Stomach smooth muscle (tissue), 2 donors: Measurements from ENCODE around the gene SNX20.

ENCODE experiments used
- H3K27ac ChIP-seq: one replicate; pipeline ENCODE4 v1.7.0; 2013; ENCODE audit warnings: mild to moderate bottlenecking, low read length, inconsistent platforms
- H3K27me3 ChIP-seq, 2 donors: one replicate each; pipeline ENCODE4 v1.7.0; 2013; ENCODE audit warnings: low read length in 2 of 2; ENCODE audit not compliant: insufficient read depth in 2 of 2, control insufficient read depth in 1 of 2
- H3K36me3 ChIP-seq, 2 donors: one replicate each; pipeline ENCODE4 v1.7.0; 2013; ENCODE audit warnings: low read length in 2 of 2; ENCODE audit not compliant: control insufficient read depth in 2 of 2, insufficient read depth in 2 of 2
- H3K4me1 ChIP-seq: one replicate; pipeline ENCODE4 v1.7.0; 2013; ENCODE audit warnings: low read length; ENCODE audit not compliant: control insufficient read depth, insufficient read depth
- H3K4me3 ChIP-seq, 2 donors: one replicate each; pipeline ENCODE4 v1.7.0; 2013; ENCODE audit warnings: low read length in 2 of 2
- H3K9ac ChIP-seq, 2 donors: one replicate each; pipeline ENCODE4 v1.7.0; 2013; ENCODE audit warnings: low read length in 2 of 2, mild to moderate bottlenecking in 1 of 2
- H3K9me3 ChIP-seq, 2 donors: one replicate each; pipeline ENCODE4 v1.7.0; 2013; ENCODE audit warnings: low read length in 2 of 2; ENCODE audit not compliant: control insufficient read depth in 2 of 2
- donor health status: healthy.
- donor health status: Pancreatic carcinoma.

The SNX20 gene, protein sequence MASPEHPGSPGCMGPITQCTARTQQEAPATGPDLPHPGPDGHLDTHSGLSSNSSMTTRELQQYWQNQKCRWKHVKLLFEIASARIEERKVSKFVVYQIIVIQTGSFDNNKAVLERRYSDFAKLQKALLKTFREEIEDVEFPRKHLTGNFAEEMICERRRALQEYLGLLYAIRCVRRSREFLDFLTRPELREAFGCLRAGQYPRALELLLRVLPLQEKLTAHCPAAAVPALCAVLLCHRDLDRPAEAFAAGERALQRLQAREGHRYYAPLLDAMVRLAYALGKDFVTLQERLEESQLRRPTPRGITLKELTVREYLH

DNA sequence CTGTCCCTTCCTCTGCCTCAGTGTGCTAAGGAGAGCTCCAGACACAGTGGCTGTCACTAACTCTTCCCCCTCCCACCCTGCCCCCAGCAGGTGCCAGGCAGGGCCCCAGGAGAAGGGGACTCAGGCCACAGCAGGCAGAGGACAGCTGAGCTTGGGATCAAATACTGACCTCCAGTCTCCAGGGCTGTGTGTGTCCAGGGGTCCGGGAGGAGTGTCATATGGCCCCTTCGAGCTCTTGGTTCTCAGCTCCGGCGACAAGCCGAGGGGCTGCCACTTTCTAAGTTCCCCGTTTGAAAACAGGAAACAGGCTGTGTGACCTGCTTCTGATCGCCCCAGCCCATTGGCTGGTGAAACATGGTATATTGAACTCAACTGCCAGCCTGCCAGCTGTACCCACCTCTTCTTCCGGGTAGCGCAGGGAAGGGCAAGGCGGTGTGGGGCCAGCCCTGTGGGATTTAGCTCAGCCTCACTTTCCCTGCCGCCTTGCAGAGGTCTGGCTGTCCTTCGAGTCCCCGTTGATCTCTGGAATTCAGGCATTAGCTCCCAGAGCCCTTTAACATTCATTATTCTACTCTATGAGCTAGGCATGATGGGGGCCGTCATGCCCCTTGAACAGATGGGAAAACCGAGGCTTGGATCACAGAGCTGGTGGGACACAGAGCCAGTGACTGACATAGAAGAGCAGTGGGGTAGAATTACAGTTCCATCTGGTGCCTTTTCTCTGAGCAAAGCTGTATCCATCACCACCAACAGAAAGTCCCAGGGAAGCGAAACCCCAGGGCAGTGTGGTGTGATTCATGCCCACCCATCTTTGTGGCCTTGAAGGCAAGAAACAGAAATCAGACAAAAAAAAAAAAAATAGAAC, at the start of gene SNX20:
Gene SNX20 (minus strand): TSS at position 292 of the 865 bp plus-strand sequence. CDS start 3,786 bp downstream, outside the sequence.
- H3K27me3 ChIP-seq = peaks cover 4% of the 10 kb centered on the region in 2 donors
- H3K9ac ChIP-seq = no peak within 1 kb of the TSS
- no peak within 1 kb of the TSS for H3K27ac ChIP-seq
- H3K4me1 ChIP-seq = no peaks in the 10 kb centered on the region
- H3K36me3 ChIP-seq = no peaks in the 10 kb centered on the region
- no peak within 1 kb of the TSS for H3K4me3 ChIP-seq
- no peaks in the 10 kb centered on the region for H3K9me3 ChIP-seq

DNA sequence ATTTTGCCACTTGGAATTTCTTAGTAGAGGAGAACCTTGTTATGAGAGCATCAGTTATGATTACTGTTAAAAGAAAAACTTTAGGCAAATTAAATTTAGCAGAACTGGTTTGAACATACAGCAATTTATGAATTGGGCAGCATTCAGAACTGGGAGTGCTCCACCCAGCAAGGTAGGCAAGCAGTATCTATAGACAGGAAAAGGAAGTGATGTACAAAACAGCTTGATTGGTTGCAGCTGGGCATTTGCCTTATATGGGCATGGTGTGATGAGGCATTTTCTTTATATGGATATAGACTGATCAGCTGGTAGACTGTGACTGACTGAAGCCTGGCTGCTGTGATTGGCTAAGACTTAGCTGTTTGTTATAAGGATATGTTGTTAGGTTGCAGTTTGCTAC, 43.2 kb upstream of the SNX20 start:
- Histone ChIP-seq H3K36me3 (no peaks in the 10 kb centered on the region), H3K9me3 (no peaks in the 10 kb centered on the region), H3K4me1 (no peaks in the 10 kb centered on the region), H3K27me3 (no peaks in the 10 kb centered on the region), H3K27ac (no peak overlapping the region), H3K4me3 (no peak overlapping the region), H3K9ac (no peak overlapping the region)

DNA sequence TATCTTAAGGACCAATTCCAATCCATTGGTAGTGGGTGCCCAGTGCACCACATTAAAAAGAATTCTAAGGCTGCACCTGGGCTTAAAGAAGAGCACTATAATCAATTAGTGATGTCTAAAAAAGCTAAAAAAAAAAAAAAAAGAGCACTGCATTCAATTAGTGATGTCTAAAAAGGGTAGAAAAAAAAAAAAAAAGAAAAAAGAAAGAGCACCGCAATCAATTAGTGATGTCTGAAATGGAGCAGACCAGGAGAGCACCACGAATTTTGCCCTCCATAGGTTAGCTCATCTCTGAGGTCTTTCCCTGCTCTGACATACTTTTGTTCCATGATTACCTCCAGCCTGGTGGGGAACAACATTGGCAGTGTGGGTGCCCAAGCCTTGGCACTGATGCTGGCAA, 41.8 kb upstream of the SNX20 start:
- Histone ChIP-seq H3K4me3 (no peak overlapping the region), H3K27me3 (no peaks in the 10 kb centered on the region), H3K27ac (no peak overlapping the region), H3K9ac (no peak overlapping the region), H3K4me1 (no peaks in the 10 kb centered on the region), H3K36me3 (no peaks in the 10 kb centered on the region), H3K9me3 (no peaks in the 10 kb centered on the region)

DNA sequence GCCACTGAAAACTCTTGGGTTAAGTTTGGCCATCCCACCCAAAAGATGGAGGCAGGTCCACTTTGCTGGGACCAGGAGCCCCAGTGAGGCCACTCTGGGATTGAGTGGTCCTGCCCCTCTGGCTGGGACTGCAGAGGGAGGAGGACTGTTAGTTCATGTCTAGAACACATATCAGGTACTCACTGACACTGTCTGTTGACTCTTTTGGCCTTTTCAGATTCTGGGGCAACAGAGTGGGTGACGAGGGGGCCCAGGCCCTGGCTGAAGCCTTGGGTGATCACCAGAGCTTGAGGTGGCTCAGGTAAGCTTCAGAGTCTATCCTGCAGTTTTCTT, 41.3 kb upstream of the SNX20 start:
- no peaks in the 10 kb centered on the region for H3K36me3 ChIP-seq
- no peak overlapping the region for H3K27ac ChIP-seq
- H3K4me1 ChIP-seq = no peaks in the 10 kb centered on the region

DNA sequence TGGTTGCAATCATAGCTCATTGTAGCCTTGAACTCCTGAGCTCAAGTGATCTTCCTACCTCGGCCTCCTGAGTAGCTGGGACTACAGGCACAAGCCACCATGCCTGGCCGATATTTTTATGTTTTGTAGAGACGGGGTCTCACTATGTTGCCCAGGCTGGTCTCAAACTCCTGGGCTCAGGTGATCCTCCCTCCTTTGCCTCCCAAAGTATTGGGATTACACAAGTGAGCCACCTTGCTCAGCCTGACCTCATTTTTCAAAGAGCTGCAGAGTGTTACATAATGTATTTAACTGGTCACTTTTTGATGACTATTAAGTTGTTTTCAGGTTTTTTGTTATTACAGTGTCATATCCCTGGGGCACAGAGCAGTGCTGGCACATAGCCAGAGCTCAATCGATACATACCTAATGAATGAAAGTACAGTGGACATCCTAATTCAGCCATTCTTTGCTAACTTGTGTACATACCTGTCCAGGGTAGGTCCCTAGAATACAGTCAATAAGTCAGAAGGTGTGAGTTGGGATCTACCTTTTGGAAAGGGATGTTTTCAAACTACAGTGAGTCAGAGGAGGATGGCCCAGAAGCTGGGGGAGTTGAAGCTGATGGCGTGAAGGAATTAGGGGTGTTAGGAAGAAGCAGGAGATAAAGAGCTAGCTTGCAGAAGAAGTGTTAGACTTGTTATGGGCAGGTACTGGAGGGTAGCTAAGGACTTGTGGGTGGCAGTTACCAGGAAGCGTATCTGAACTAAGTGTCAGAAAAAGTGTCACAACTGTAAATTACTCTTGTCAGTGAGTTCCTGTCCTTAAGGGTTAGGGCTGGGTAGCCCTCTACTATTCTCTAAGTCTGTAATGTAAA, 40.7 kb upstream of the SNX20 start:
- Histone ChIP-seq H3K36me3 (no peaks in the 10 kb centered on the region), H3K4me3 (no peak overlapping the region), H3K27ac (no peak overlapping the region), H3K27me3 (no peaks in the 10 kb centered on the region), H3K9ac (no peak overlapping the region), H3K4me1 (no peaks in the 10 kb centered on the region), H3K9me3 (no peaks in the 10 kb centered on the region)

More for the DNA sequence above, 41.3 kb upstream of the SNX20 start:
- Histone ChIP-seq H3K9me3 (no peaks in the 10 kb centered on the region), H3K9ac (no peak overlapping the region), H3K4me3 (no peak overlapping the region), H3K27me3 (no peaks in the 10 kb centered on the region)

DNA sequence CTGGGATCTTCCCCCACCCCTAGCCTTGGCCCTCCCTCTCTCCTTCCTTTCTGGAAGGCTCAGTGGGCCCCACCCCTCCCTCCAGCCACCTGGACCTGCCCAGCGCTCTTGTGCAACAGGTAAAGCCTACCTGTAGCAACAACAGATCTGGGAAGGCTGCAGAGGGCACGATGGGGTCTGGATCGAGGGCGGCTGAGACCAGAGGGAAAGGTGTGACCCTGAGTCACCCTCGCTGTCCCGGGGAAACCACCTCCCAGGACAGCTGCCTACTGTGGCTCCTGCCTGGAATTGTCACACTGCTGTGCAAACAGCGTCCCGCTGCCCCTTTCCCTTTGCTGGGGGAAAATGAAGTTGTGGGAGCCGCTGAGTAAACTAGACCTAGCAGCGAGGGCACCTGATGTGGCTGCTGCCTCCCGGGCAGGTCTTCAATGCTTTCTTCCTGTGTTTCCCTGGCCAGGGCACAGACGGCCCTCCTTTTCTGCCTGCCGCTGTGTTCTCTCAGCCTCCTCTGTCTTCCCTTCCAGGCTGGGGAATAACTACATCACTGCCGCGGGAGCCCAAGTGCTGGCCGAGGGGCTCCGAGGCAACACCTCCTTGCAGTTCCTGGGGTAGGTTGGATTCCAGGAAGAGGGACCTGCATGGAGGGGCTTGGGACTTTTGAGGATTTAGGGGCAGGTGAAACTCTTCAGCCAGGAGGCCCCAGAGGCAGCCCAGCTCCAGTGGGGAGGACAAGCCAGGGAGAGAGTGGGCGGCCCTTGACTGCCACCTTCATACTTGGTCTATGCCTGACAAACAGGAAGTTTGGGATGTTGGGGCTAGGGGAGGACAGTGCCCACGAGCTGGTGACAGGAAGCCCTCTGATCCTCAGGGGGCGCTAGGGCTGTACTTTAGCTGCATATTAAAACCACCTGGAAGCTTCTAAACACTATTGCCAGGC, 38.6 kb upstream of the SNX20 start:
- no peaks in the 10 kb centered on the region for H3K27me3 ChIP-seq
- no peak overlapping the region for H3K27ac ChIP-seq
- no peaks in the 10 kb centered on the region for H3K4me1 ChIP-seq
- no peaks in the 10 kb centered on the region for H3K9me3 ChIP-seq
- no peak overlapping the region for H3K4me3 ChIP-seq
- no peak overlapping the region for H3K9ac ChIP-seq
- no peaks in the 10 kb centered on the region for H3K36me3 ChIP-seq

DNA sequence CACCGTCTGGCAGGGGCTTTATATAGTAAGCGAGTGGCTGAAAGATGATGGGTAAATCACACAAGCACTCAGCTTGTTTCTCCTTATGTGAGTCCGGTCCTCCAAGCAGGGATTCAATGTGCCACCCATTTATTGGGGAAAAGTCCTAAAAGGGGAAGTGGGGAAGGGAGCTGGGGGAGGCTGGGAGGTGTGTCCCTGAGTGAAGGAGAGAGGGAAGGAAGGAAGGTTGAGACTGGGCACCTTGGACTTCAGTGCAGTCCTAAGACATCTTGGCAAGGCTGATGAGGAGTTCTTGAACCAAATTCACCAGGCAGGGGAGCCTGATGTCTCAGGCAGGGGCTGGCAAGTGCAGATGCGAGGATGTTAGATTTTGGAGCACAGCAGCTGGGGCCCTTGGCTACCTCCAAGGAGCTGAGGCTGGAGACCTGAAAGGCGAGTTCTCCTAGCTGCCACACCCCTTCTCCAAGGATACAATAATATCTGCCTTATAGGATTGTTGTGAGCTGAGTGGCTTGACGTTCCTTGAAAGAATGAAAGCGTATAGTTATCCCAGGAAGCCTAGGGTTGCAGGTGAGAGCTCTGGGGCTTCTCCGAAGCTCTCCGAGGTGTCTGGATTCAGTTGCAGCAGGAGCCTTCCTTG, 37.8 kb upstream of the SNX20 start:
- Histone ChIP-seq H3K27ac (no peak overlapping the region), H3K9me3 (no peaks in the 10 kb centered on the region), H3K36me3 (no peaks in the 10 kb centered on the region), H3K9ac (no peak overlapping the region), H3K27me3 (no peaks in the 10 kb centered on the region), H3K4me3 (no peak overlapping the region), H3K4me1 (no peaks in the 10 kb centered on the region)

DNA sequence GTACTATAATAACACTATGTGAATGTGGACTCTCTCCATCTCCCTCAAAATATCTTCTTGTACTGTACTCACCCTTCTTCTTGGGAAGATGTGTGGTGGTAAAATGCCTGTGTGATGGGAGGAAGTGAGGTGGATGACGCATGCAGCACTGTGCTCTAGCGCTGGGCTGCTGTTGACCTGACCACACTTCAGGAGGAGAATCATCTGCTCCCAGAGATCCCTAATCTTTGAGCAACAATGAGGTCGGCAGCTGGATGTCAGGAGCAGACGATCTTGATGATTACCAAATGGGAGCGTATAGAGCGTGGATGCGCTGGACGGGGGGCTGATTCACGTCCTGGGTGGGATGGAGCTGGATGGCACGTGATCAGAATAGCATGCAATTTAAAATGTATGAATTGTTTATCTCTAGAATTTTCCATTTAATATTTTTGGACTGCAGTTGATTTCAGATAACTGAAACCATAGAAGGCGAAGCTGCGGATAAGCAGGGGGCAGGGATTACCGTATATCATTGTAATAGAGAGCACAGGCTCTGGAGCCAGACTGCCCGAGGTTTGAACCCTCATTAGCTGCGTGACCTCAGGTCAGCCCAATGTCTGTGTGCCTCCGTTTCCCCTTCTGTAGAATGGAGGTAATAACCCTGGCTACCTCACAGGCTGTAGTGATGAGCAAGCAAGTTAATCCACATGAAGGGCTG, 37.1 kb upstream of the SNX20 start:
- H3K9me3 ChIP-seq = no peaks in the 10 kb centered on the region
- H3K4me3 ChIP-seq = peak overlapping the region in 1 of 2 donors; percentile 19
- no peaks in the 10 kb centered on the region for H3K4me1 ChIP-seq
- no peak overlapping the region for H3K27ac ChIP-seq
- no peaks in the 10 kb centered on the region for H3K27me3 ChIP-seq
- H3K9ac ChIP-seq = no peak overlapping the region
- no peaks in the 10 kb centered on the region for H3K36me3 ChIP-seq

DNA sequence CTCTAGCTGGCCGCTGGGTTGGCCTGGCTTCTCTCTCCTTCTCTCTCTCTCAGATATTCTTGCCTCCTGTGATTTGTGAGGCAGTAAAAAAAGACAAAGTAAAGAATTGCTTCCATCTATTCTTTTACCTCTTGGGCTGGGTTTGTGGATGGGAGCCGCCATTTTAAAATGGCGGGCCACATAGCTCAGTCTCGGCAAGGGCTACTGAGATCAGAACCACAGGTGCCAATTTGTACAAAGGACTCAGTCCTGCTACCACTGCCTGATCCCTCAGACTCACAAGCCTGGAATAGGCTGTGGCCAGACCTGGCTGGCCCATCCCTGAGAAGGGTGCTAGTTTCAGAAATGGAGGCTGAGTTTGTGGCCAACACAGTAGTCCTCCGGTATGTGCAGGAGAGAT, 36.4 kb upstream of the SNX20 start:
- no peak overlapping the region for H3K4me3 ChIP-seq
- no peaks in the 10 kb centered on the region for H3K27me3 ChIP-seq
- H3K36me3 ChIP-seq = no peaks in the 10 kb centered on the region
- peaks cover 3% of the 10 kb centered on the region for H3K4me1 ChIP-seq
- no peak overlapping the region for H3K27ac ChIP-seq
- H3K9ac ChIP-seq = no peak overlapping the region
- H3K9me3 ChIP-seq = no peaks in the 10 kb centered on the region
